ENCODE results near the gene BCR.

BCR gene

DNA sequence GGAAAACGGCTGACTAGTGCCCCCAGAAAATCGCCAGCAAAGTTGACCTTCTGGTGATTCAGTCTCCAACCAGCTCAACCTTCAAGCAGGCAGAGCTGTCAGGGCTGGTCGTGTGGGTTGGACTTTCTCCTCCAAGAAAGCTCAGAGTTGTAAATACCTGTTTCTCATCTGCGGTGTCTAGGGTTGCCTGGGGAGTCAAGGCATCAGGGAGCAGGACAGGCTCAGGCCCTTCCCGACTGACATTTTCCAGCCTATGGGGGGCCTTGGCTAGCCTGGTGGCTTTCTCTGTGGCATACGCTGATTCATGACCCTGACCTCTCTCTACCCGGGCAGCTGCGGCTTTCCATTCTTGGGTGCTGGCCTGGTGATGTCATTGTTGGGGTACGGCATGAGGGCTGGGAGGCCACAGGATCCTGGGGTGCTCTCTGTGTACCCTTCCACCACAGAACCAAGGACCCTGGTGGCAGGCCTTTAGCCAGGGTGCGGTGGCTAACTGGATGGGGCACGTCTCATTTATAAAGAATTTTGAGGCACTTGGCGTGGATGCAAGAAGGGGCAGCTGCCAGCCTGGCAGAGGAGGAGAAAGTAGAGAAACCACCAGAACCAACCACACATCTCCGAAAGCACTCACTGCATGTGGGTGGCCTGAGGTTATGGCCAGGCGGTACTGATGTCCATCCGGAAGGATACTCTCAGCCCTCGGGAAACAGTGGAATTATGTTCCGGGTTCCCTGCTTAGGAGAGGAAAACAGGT is 64.9 kb downstream of the BCR start:
- DNase-seq (ENCODE audit: low read depth in 2 of 2), result no peak

DNA sequence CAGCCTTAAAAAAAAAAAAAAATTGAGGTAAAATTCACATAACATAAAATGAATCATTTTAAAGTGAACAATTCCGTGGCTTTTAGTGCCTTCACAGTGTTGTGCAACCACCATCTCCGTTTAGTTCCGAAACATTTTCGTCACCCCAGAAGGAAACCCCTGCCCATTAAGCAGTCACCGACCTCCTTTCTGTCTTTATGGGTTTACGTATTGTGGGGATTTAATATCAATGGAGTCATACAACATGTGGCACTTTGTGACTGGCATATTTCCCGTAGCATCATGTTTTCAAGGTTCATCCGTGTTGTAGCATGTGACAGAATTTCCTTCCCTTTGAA is 65.5 kb downstream of the BCR start:
- DNase-seq (ENCODE audit: low read depth in 2 of 2), result no peak

DNA sequence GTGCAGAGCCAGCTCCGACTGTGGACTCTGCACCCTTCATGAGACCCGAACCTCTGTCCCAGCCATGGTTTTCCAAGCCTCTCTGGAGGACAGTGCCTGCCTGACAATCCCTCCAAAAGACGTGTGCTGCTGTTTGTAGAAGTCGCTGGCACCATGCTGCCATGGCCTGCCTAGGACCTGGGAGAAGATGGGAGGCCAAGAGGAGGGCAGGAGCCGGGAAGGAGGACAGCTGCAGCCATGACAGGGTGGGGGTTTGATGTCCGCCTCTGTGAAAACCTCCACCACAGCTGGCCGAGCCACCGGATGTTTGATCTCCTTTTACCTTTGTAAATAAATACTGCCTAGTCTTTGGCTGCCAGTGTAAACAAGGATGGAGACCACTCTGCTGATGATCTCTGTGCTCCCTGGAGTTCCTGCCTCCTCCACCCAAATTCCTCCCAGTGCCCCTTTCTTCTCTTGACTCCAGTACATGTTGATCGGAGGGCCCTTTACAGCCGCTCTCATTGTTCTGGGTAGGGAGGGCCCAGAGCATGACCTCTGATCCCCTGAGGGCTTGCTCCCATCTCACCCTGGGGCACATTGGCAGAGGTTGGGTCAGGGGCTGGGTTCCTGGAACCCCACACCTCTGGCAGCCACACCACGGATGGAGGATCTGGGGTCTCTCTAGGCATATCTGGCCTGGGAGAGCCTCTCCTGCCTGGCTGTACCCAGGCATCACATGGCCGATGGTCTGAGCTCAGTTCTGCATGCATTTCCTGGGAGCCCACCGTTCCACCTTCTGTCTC is 66.9 kb downstream of the BCR start:
- no peak for DNase-seq (ENCODE audit: low read depth in 2 of 2)

DNA sequence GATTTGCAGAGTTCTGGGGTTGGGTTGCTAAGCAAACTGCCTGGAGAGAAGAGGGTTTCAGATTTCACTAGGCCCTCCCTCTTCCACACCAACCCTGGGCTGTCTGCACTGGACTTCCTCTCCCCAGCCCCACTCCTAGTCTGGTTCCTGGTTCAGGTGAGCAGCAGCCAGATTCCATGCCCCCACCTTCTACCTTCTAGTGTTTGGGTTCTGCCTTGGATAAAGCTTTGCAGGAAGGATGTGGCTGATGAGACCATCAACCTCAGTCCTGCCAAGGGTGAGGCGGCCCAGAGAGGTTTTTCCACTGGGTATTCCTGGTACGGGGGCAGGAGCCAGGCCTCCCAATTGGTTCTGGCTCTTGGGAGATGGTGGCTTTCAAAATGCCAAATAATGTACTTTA is 68.3 kb downstream of the BCR start:
- DNase-seq (ENCODE audit: low read depth in 2 of 2), result no peak

DNA sequence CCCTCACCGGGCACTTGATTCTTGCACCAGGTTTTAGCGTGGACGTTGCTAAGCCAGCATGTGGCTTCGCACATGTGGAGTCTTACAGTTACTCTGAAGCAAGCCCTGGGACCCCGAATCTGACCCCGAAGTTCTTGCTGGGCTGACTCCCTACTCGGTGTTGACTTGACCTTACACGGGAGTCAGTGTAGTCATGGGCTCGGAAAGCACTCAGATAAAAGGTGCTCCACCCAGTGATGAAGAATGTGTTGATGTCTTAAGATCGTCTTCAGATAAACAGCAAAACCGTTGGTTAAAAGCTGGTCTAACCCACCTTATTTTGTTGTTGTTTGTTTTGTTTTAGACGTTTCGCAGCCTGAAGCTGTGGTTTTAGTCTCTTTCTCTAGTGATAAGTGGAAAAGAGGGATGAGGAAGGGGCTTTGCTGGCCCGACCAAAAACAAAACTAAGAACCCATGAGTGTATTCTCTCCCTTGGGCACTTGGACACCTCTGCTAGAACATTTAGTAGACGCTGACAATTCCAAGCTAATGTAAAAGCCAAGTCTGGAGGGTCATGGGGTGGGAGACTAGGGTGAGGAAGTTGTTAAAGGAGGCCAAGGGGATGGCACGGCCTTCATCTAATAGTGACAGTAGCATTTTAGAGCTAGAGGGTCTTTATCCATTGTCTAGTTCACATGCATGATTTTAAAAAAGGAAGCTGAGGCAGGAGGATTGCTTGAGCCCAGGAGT is 69.9 kb downstream of the BCR start:
- no peak for DNase-seq (ENCODE audit: low read depth in 2 of 2)

DNA sequence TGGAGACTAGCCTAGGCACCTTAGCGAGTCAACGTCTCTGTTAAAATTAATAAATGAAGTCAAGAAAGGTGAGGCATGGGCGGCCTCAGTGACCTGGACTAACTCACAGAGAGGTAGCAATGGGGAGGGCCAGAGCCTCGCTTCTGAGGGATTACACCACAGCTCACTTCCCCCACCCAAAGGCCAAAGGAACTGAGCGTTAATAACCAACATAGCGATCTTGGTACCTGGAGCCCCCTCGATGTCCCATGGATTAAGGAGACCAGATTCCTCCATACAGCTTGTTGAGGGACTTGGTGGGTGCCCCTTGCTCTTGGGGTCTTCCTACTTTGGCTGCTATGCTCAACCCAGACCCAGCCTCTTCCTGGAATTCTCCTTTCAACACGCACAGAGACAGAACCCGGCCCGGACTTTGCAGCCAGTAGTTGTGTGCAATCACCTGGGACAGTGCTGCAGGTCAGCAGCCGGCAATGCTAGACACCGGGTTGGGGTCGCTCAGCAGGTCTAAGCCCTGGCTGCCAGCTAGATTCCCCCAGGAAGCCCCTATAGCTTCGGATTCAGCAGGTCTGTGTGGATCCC is 70.6 kb downstream of the BCR start:
- DNase-seq (ENCODE audit: low read depth in 2 of 2), result no peak

DNA sequence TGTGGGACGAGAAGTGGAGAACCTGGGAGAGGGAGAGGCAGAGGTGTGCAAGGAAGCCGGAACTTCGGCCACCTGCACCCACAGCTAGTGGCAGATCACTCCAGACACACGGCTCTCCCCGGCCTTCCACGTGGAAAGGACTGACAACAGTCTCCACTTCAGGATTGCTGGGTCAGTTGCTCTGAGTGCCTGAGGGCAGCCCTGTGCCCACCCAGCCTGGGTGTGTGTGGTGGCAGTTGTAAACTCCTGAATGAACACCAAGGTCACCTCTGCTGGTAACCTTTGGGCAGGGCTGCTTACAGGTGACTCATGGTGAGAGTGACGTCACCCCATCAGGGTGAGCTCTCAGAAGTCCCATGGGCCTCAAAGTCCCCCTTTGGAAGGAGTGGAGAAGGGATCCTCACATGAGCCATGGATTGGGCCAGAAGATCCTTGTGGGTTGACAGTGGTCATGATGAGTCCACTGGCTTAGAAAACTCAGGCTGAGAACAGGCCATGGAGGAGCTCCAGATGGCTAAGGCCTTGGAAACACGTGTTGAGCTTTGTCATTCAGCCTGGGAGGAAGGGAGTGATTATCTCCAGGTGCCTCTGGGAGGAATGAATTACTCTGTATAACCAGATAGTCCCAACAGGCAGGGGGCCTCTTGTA is 71.3 kb downstream of the BCR start:
- no peak for DNase-seq (ENCODE audit: low read depth in 2 of 2)

DNA sequence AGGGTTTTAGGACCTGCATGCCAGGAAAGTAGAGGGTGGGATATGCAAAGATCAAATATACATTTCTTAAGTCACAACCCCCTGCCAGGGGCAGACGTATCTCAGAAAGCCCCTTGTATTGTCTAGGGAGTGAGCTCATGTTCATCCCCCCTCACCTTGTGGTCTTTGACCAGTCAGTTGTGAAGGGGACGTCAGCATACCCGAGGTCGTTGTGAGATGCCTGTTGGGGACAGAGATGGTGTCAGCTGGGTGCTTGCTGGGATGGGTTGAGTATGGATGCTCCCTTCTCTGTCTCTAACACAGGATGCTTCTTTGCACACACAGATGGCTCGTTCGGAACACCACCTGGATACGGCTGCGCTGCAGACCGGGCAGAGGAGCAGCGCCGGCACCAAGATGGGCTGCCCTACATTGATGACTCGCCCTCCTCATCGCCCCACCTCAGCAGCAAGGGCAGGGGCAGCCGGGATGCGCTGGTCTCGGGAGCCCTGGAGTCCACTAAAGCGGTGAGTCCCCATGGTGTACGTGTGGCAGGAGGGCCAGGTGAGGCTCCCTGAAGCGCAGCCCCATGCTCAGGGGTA is 73.3 kb downstream of the BCR start:
- DNase-seq (ENCODE audit: low read depth in 2 of 2), result no peak

DNA sequence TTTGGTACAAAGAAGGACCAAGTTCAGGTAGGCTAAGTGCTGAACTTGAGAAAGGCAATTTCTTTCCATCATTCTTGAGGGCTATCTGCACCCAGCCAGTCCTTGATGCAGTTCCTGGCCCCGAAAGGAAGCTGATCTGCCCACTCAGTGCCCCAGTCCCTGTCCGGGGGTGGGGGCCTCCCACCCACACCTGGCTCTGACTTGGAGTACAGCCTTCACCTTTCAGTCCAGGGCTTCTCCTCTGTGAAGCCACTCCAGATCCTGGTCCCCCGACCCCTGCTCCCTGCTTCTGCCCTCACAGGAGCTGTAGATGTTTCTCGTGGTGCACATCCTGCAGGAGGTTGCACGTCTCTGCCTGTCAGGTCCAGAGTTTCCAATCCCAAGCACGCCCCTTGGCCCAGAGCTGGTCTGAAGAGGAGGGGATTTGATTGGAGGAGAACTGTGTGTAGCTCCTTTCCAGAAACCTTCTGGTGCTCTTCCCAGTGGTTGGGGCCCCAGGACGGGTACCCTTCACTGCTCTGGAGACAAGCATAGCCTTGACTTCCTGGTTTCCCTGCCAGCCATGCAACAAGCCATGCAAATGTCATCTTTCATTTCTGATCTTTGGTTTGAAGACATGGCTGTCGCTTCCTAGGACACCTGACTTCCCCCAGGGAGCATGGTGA is 75.3 kb downstream of the BCR start:
- no peak for DNase-seq (ENCODE audit: low read depth in 2 of 2)

DNA sequence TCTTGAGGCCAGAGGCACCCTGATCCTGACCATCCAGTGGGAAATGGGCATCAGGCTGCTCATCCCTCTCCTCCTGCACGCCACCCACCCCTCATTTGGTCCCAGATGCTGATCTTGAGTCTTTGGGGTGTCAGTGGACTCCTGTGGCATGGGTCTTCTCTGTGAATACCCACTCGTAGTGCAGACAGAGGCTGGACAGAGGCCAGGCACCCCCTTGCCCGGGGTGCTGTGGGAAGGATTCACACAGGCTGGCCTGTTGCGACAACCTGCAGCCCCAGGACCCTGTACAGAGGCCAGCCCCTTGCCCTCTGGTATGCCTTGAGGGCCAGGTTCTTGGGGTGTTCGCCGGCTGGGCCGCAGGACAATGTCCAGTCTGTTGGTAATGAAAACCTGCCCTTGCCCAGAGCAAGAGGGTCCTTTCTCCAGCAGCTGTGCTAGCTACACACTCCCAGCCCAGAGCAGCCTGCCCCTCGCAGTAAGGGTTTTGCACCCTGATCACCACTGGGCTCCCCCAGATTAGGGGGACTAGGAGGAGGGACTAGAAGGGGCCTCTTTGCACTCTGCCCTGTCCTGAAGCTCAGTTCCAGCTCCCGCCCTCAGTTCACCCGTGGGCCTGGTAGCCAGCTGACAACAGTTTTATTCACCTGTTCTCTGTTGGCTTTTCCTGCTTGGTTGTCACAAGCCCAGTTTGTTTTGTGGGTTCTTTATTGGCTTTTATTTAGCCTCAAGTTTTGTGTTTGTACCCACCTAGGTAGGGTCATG is 76.0 kb downstream of the BCR start:
- DNase-seq (ENCODE audit: low read depth in 2 of 2), result no peak

DNA sequence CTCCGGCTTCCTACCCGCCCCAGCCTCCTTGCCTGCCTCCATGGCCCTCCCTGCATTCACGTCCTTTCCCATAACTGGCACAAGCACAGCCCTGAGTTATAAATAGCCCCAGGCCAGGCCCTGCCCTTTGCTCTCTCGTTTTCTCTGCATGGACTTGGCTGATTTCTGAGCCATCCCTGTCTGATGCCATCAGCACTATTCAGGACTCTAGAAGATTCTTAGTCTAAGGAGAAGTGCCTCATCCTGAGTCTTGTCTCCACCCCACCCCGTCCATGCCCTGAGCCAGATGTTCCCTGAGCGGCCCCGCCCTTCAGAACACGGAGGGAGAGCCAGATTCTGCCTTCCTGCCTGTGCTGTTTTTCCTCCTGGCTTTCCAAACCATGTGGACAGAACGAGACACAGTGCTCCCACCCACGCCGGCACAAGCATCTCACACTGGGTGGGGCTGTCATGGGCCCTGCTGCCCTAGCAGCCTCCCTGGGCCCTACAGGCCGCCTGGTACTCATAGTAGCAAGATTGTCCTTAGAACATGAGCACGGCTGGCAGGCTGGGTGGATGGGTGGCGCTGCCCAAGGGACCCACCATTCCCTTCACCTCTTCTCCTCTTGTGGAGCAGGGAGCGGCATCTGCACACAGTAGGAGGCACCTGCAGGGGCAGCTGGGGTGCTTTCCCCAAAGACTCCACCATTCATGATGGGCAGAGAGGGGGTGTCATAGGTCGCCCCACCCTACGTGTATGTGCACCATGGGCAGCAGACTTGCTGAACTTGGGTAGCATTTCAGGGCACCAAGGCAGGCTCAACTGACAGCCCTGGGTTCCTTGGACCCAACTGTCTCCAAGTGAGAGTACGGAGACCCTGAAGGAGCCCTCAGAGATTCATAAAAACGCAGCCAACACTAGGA is 76.9 kb downstream of the BCR start:
- no peak for DNase-seq (ENCODE audit: low read depth in 2 of 2)

DNA sequence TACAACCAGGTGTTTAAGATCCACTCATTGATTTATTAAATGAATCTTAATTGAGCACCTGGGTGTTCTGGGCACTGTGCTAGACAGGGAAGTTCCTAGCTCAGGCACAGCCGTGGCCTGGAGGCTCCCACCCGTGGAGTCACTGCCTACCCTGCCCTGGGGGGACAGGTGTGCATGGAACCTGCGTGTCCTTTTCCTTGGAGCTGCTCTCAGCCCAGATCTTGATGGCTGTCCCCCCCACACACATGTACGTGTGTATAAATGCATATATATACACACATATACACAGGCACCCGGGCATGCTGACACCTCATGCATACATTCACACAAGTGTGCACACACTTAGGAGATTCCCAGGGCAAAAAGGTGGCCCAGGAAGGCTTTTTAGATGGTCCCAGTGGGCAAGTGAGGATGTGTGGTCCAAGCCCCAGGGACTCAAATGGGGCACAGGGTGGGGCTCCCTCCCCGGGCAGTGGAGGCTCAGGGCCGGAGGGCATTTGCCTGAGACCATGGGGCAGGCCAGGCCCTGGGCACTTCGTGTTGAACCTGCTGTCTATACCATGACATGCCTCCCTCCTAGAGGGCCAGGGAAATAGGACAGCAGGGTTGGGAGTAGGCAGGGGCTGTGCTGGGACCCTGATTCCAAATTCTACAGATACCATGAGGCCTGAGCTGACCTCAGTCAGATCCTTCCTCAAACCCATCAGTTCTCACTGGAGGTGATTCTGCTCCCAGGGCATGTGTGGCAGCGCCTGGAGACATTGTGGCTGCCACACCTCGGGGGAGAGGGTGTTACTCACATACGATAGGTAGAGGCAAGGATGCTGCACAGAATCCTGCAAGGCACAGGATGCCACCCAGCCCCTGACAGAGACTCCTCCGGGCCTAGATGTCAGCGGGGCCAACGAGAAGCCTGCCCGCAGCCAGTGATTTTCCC is 77.8 kb downstream of the BCR start:
- DNase-seq (ENCODE audit: low read depth in 2 of 2), result no peak

DNA sequence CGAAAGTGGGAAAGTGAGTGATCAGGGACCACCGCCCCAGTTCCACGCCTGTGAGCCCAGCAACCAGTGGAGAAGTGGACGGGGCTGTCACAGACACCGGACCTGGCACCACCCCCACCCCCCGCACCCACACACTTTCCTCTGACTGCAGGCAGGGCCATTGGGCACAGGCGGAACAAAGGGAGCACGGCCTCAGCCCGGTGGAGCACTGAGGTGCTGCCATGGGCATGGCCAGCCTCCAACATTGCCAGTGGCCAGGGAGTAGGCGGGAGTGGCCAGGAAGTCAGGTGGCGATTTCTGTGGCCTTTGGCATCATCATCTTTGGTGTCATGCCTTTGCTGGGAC is 78.5 kb downstream of the BCR start:
- DNase-seq (ENCODE audit: low read depth in 2 of 2), result no peak

DNA sequence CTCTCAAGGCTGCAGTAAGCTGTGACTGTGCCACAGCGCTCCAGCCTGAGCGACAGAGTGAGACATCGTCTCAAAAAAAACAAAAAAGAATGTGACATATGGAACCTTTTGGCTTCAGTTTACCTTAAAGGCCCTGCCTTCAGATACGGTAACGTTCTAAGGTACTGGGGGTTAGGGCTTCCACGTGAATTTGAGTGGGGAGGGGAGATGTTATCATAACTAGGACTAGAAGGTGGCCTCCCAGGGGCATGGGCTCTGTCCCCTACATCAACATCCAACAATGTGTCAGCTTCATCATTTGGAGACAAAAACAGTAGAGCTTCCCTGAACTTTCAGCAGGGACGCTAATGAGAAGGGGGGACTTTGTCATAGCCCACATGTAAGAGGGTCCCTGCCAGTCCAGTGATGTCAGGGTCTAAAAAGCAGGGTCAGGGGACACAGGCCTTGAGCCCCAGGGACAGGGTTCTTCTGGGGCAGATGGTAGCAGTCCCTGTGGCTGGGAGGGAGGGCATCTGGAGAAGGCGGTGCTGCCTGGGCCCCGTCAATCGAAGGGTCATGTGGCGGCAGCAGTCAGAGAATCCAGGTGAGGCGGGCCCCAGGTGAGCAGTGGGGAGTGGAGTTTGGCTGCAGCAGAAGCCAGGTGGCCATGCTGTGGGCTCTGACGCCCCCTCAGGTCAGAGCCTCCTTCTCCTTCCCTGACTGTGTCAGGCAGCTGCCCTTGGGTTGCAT is 79.8 kb downstream of the BCR start:
- no peak for DNase-seq (ENCODE audit: low read depth in 2 of 2)

DNA sequence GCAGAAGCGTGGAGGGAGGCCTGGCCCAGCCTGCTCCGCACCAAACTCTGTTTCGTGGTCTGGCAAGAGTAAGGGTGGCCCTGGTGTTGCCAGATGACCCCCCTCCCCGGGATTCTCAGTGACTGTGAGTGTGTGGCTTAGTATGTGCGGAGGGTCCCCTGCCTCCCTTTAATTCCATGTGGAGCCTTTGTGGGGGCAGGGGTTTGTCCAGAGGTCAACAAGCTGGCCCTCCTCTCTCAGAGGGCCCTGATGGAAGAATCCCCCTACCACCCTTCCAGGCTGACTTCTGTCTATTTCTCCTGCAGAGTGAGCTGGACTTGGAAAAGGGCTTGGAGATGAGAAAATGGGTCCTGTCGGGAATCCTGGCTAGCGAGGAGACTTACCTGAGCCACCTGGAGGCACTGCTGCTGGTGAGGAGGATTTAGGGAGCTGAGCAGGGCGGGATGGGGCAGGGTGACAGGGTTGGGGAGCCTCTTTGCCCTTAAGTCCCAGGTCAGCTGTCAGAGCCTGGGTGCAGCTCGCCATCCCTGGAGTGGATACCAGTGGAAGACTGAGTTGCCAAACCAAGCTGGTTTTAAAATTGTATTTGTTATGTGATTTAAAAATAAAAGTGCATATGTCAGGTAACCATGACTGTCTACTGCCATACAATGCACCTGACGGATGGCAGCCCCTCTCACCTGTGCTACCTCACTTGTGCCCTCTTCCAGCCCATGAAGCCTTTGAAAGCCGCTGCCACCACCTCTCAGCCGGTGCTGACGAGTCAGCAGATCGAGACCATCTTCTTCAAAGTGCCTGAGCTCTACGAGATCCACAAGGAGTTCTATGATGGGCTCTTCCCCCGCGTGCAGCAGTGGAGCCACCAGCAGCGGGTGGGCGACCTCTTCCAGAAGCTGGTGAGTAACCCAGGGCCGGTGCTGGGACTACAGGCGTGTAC is 80.6 kb downstream of the BCR start:
- DNase-seq (ENCODE audit: low read depth in 2 of 2), result no peak

DNA sequence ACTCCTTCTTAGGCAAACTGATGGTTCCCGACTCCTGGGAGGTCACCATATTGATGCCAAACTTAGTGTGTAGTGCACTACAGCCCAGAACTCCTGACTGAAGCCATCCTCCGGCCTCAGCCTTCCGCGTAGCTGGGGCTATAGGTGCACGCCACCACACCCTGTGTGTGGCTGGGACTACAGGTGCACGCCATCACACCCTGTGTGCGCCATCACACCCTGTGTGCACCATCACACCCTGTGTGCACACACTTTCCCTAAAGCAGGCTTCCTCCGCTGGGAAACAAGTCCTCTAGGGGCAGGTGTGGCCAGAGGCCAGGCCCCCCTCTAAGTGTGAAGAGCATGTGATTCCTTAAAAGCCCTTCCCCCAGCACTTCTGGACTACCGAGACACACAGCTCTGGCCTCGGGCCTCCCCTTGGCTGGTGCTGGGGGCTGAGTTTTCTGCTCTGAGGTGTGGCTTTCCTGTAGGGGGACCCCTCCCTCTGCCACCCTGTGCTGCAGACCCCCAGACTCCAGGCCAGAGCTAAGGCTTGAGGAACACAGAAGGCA is 81.7 kb downstream of the BCR start:
- no peak for DNase-seq (ENCODE audit: low read depth in 2 of 2)
